IPS-11a (cell line): ENCODE results near the gene ZDHHC8.
"Not testable (repeated sequence)": the region's sequence is repeated elsewhere in the genome, so short reads cannot be mapped to it uniquely, and the experiment has no call there.

Experiments used
- H3K4me3 ChIP-seq: one replicate; pipeline ENCODE4 v1.5.1; 2013; ENCODE audit warnings: low read depth, low read length, control low read depth

Gene ZDHHC8

DNA sequence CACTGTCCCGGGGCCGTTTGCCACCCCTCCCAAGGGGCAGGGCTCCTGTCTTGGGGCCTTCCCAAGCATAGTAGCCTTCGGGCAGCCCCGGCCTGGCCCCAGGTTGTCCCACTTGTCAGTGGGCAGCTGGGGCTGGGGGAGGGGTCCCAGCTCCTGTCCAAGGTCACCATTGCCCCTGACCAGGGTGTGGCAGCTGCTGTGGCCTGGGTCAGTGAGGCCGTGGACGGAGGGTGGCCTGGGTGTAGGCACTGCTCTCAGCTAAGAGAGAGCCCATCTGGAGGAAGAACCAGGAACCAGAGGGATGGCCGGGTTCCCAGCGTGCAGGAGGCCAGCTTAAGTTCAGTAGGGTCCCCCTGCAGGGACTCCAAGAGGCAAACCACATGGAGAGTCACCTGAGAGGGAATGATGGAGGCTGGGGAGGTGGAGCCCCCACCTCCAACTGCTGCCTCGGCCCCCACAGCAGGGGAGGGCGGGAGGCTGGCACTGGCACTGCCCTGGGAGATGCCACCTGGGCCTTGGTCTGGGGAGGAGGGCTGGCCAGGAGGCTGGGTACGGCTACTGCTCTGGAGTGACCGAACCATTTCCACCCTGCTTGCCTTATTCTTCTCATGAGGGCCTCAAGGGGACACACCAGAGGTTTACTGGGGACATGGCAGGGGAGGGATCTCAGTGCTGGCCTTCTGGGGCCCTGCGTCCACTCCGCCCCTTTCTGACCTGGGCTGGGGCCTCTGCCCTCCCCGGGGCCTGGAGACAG is 26.0 kb downstream of the ZDHHC8 start:
- H3K4me3 ChIP-seq: no peak overlapping the region

GRCh38 chr22:20158391-20159036 is 26.9 kb downstream of the ZDHHC8 start:
- no peak overlapping the region for H3K4me3 ChIP-seq

GRCh38 chr22:20159076-20159475 is 27.5 kb downstream of the ZDHHC8 start:
- no peak overlapping the region for H3K4me3 ChIP-seq

DNA sequence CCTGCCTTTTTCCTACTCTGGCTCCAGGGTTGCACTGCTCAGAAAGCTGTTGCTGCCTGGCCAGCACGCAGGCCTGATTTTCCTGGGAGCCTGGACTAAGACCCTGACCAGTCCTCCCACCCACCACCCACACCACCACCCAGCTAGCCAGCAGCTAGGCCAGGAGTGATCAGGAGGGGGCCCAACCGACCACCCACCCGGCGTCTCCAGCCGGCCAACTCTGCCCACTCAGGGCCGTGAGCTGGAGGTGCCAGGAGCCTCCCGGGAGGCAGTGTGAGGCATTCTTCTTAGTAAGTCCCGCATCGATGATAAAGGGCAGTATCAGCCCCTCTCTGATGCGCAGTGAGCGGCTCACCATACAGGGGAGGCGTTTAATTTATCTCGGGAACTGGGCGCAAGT is 27.9 kb downstream of the ZDHHC8 start:
- H3K4me3 ChIP-seq: not testable (repeated sequence)

DNA sequence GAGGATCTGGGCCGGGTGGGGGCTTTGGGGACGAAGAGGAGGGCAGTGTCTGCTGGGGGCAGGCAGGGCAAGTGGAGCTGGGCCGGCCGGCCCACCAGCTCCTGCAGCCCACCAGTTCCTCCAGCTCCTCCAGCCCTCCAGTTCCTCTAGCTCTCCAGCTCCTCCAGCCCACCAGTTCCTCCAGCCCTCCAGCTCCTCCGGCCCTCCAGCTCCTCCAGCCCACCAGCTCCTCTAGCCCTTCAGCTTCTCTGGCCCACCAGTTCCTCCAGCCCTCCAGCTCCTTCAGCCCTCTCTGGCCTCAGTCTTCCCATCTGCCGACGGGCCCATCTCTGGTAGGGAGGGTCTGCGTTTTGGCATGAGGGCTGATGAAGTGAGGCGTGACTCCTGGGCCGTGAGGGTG is 28.4 kb downstream of the ZDHHC8 start:
- no peak overlapping the region for H3K4me3 ChIP-seq

DNA sequence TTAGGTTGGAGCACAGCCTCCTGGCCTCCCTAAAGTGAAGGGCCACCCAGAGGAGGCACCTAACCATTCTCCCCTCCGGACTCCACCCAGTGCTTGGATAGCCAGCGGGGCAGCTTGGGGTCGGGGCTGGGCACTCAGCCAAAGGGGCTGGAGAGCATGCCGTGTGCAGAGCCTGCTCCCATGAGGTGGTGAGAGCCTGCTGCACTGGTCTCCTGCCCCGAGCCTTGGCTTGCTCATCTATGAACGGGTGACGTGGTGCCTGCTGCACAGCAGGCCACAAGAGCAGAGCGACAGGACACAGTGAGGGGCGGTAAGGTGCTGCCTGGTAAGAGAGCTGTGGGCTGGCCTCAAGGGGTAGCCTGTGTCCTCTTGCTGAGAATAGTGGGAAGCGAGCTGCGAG is 33.3 kb downstream of the ZDHHC8 start:
- no peak overlapping the region for H3K4me3 ChIP-seq

- H3K4me3 ChIP-seq: no peak overlapping the region
Observed at GRCh38 chr22:20165421-20165820, 33.8 kb downstream of the ZDHHC8 start.

DNA sequence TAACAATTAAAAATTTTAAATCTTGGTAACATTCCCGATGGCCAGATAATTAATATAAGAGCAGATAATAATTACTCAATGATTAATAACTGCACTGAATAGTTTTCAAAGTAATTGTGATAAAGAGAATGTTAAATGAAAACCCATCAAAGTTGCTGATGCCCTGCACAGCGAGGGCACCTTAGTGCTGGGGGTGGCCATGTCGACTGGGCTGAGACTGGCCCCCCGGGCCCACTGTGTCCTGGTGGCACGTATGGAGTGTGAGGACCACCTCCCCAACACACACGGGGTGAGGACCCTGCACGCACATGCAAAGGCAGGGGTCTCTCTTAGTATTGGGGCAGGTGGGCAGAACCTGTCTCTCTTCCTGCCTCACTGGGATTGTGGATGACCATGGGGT is 34.3 kb downstream of the ZDHHC8 start:
- no peak overlapping the region for H3K4me3 ChIP-seq

GRCh38 chr22:20166703-20167102 is 35.1 kb downstream of the ZDHHC8 start:
- no peak overlapping the region for H3K4me3 ChIP-seq

GRCh38 chr22:20167643-20168322 is 36.2 kb downstream of the ZDHHC8 start:
- no peak overlapping the region for H3K4me3 ChIP-seq

GRCh38 chr22:20169253-20169822 is 37.7 kb downstream of the ZDHHC8 start:
- no peak overlapping the region for H3K4me3 ChIP-seq

- no peak overlapping the region for H3K4me3 ChIP-seq
Observed at GRCh38 chr22:20170170-20170569, 38.6 kb downstream of the ZDHHC8 start.

- H3K4me3 ChIP-seq: no peak overlapping the region
Observed at GRCh38 chr22:20171288-20172140, 39.9 kb downstream of the ZDHHC8 start.

DNA sequence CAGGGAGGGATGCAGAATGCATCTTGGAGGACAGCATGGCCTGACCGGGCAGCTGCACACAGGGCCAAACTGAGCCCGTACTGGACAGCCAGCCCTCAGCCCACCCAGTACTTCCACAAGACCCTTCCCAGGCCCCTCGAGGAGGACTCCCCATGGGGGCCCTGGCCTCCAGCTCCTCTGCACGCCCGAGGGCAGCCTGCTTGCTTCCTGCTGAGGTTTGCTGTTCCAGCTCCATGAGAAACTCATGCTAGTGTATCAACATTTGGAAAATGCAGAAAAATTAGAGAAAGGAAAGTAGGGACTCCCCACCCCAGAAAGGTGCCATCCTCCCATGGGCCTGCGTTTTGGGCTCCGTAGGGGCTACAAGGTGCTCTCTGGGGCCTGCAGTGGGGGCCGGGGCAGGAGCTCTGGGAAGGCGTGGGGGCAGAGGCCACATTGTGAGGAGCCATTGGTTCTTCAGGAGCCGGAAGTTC is 40.6 kb downstream of the ZDHHC8 start:
- no peak overlapping the region for H3K4me3 ChIP-seq

DNA sequence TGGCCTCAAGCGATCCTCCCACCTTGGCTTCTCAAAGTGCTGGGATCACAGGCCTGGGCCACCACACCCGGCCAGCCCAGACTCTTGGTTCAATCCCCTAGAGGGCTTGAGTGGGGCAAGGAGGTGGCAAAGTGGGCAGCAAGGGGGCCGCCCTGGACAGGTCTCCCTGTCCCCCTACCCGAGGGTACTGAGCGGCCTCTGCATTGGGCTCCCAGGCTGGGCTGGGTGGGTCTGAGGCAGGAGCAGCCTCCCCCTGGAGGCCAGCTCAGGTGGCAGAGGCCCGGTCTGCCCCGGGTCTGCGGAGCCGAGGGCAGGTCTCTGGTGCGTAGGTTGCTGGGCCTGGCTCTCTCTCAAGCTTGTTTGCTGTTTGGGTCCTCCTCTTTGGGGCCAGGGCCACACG is 41.6 kb downstream of the ZDHHC8 start:
- no peak overlapping the region for H3K4me3 ChIP-seq

DNA sequence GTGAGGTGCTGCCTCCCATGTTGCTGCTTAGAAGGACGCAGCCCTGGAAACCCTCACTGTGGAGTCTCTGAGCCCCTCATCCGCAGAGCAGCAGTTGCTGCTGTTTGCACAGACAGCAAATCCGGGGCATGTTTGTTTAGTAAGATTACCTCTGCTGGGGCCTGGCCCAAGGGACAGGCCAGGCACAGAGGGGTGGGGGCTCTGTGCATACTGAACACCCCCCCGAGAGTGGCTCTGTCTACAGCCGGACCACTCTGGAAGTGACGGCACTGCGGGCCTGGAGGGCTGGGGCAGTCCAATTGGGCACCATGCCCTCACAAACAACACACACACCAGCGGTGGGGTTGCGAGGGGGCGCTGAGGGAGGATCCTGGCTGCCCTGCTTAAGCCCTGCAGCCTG is 42.2 kb downstream of the ZDHHC8 start:
- no peak overlapping the region for H3K4me3 ChIP-seq

DNA sequence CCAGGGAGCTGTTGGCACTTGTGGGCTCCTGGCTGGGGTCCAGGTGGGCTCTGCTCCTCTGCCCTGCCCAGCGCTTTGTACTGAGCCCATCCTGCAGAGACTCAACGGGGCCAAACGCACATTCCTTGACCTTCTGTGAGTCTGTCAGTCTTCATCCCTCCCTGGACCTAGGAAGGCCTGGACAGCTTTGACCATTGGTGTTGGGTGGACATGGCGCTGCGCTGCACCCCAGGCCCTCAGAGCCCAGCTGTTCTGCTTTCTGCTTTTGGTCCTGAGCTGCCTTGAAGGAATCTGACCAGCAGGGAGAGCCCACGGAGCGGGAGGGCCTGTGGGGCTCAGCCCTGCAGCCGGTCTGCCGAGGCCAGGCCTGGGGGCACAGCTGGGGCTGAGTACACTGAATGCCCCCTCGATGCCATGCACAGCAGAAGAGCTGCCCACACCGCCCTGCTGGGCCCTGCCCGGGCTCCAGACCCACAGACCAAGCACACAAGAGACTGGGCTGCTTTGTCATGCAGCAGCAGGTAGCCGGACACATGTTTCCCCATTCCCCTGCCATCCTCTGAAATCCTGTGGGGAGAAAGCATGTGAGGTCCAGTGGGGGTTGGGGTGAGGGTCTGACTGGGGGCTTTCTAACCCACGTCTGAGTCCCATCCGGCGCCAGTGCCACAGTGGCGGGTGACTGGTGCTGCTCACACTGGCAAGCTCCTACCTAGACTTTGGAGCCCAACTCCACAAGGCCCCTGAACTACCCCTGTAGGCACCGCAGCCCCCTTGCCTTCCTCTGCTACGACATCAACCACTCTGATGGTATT is 43.4 kb downstream of the ZDHHC8 start:
- H3K4me3 ChIP-seq: no peak overlapping the region

DNA sequence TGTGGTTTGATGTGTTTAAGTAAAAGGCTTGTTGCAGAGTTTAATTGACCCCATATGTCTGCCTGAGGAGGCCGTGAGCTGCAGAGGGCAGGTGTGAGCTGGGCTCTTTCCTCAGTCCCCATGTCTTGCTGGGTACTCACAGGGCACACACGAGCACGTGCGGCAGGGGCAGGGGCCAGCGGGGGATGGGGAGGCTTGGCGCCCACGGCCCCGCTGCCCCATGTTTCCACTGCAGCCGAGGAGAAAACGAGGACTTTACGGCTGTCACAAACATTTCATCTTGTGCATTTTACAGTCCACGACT is 43.9 kb downstream of the ZDHHC8 start:
- H3K4me3 ChIP-seq: no peak overlapping the region

DNA sequence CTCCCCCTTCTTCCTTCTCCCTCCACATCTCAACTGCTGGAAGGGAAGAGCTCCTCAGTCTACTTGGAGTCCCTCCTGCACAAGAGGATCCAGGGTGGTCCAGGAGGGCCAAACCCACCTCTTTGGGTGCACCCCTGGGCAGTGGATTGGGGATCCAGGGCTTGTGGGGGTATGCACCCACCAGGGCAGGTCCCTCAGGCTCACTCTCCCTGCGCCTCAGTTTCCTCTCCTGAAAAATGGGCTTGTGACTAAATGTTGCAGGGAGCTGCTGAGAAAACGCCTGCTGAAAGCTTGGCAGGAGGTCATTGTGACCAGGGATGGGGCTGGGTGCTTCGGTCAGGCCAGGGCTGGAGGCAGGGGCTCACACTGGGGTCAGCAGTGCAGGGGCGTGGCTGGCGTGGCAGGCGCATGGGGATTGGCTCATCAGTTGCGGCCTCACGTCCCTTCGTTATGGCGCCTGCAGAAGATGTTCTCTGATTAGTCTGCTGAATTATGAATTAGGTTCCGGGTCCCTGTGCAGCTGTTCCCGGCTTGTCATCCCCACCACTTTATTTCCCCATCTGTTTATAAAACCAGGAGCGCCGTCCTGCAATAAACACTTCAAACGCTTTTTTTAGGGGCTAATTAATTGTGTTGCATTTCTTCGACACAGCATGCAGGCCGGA is 44.9 kb downstream of the ZDHHC8 start:
- no peak overlapping the region for H3K4me3 ChIP-seq
